ENCODE data around the gene PLXDC2.

Gene PLXDC2

GRCh38 chr10:19857876-19858275 is 41.6 kb downstream of the PLXDC2 start:
- H3K9ac ChIP-seq (ENCODE audit: low read length) = no peak overlapping the region
- H3K27ac ChIP-seq (ENCODE audit: low read depth, low read length, poor library complexity, severe bottlenecking) = no peak overlapping the region
- H3K9me2 ChIP-seq (ENCODE audit: low read depth, low read length) = no peaks in the 10 kb centered on the region
- H4K20me1 ChIP-seq (ENCODE audit: insufficient read depth, low read length) = no peaks in the 10 kb centered on the region
- H3K36me3 ChIP-seq (ENCODE audit: insufficient read depth, low read length) = no peaks in the 10 kb centered on the region
- H3K79me2 ChIP-seq (ENCODE audit: insufficient read depth, low read length) = no peaks in the 10 kb centered on the region
- no peaks in the 10 kb centered on the region for H3F3A ChIP-seq (ENCODE audit: insufficient read depth, low read length)
- no peaks in the 10 kb centered on the region for H3K4me1 ChIP-seq (ENCODE audit: insufficient read depth, low read length, severe bottlenecking)
- H3K4me3 ChIP-seq (ENCODE audit: low read depth, low read length, poor library complexity, severe bottlenecking) = no peak overlapping the region
- H3K9me3 ChIP-seq (ENCODE audit: low read length) = no peaks in the 10 kb centered on the region
- H3K27me3 ChIP-seq (ENCODE audit: insufficient read depth, low read length) = no peaks in the 10 kb centered on the region
- no peak overlapping the region for H3K4me2 ChIP-seq (ENCODE audit: low read length)
- H2AFZ ChIP-seq (ENCODE audit: low read length) = no peak overlapping the region
- no peak for TF ChIP-seq CTCF (IDR thresholded peaks at IDR 0.05; ENCODE audit: low read length)
- TF ChIP-seq EZH2 (IDR thresholded peaks at IDR 0.05; ENCODE audit: borderline replicate concordance, low read length) = no peak

- no peak overlapping the region for H3K4me3 ChIP-seq (ENCODE audit: low read depth, low read length, poor library complexity, severe bottlenecking)
- no peaks in the 10 kb centered on the region for H3K27me3 ChIP-seq (ENCODE audit: insufficient read depth, low read length)
- no peak overlapping the region for H3K4me2 ChIP-seq (ENCODE audit: low read length)
- no peak overlapping the region for H3K27ac ChIP-seq (ENCODE audit: low read depth, low read length, poor library complexity, severe bottlenecking)
- no peaks in the 10 kb centered on the region for H3F3A ChIP-seq (ENCODE audit: insufficient read depth, low read length)
- H3K36me3 ChIP-seq (ENCODE audit: insufficient read depth, low read length) = no peaks in the 10 kb centered on the region
- H3K9me2 ChIP-seq (ENCODE audit: low read depth, low read length) = no peaks in the 10 kb centered on the region
- no peak overlapping the region for H3K9ac ChIP-seq (ENCODE audit: low read length)
- no peaks in the 10 kb centered on the region for H4K20me1 ChIP-seq (ENCODE audit: insufficient read depth, low read length)
- no peaks in the 10 kb centered on the region for H3K9me3 ChIP-seq (ENCODE audit: low read length)
- TF ChIP-seq CTCF (IDR thresholded peaks at IDR 0.05; ENCODE audit: low read length) = no peak
- TF ChIP-seq EZH2 (IDR thresholded peaks at IDR 0.05; ENCODE audit: borderline replicate concordance, low read length) = no peak
- no peaks in the 10 kb centered on the region for H3K79me2 ChIP-seq (ENCODE audit: insufficient read depth, low read length)
- H2AFZ ChIP-seq (ENCODE audit: low read length) = no peak overlapping the region
- H3K4me1 ChIP-seq (ENCODE audit: insufficient read depth, low read length, severe bottlenecking) = no peaks in the 10 kb centered on the region
These were observed 43.9 kb downstream of the PLXDC2 start for GRCh38 chr10:19860107-19860506.

- no peak overlapping the region for H3K9ac ChIP-seq (ENCODE audit: low read length)
- H3K4me3 ChIP-seq (ENCODE audit: low read depth, low read length, poor library complexity, severe bottlenecking) = no peak overlapping the region
- H3K4me1 ChIP-seq (ENCODE audit: insufficient read depth, low read length, severe bottlenecking) = no peaks in the 10 kb centered on the region
- H3K9me3 ChIP-seq (ENCODE audit: low read length) = no peaks in the 10 kb centered on the region
- H2AFZ ChIP-seq (ENCODE audit: low read length) = no peak overlapping the region
- no peaks in the 10 kb centered on the region for H4K20me1 ChIP-seq (ENCODE audit: insufficient read depth, low read length)
- no peaks in the 10 kb centered on the region for H3K79me2 ChIP-seq (ENCODE audit: insufficient read depth, low read length)
- H3K4me2 ChIP-seq (ENCODE audit: low read length) = no peak overlapping the region
- H3K27ac ChIP-seq (ENCODE audit: low read depth, low read length, poor library complexity, severe bottlenecking) = no peak overlapping the region
- H3K36me3 ChIP-seq (ENCODE audit: insufficient read depth, low read length) = no peaks in the 10 kb centered on the region
- no peak for TF ChIP-seq CTCF (IDR thresholded peaks at IDR 0.05; ENCODE audit: low read length)
- H3F3A ChIP-seq (ENCODE audit: insufficient read depth, low read length) = no peaks in the 10 kb centered on the region
- no peaks in the 10 kb centered on the region for H3K9me2 ChIP-seq (ENCODE audit: low read depth, low read length)
- H3K27me3 ChIP-seq (ENCODE audit: insufficient read depth, low read length) = no peaks in the 10 kb centered on the region
These were observed 46.7 kb downstream of the PLXDC2 start for GRCh38 chr10:19862811-19863515.
